Fibroblast of gingiva (primary cell): ENCODE results near the gene CYSTM1.
"Not testable (repeated sequence)": the region's sequence is repeated elsewhere in the genome, so short reads cannot be mapped to it uniquely, and the experiment has no call there.

Experiments used
- DNase-seq: peaks from one replicate; pipeline ENCODE4 v3.0.0-alpha.2; 2011; ENCODE audit warnings: low read depth

CYSTM1 gene

DNA sequence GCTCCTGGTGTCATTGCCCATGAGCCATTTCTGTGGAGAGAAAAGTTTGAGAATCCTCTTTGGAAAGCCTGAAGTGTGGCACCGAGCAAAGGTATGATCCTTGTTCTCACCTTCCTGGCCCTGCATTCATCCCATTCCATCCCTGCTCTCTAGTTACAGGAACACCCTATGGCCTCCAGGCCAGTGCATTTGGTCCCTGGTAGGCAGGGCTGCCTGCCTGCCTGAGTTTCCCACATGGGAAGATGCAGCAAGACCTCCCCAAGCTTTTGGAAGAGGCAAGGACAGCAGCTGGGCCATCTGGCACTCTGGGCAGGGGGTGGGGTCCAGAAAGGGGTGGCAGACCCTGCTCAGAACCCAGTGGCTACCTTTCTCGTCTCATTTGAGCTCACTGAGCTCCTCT is 24.8 kb upstream of the CYSTM1 start:
- DNase-seq = no peak

DNA sequence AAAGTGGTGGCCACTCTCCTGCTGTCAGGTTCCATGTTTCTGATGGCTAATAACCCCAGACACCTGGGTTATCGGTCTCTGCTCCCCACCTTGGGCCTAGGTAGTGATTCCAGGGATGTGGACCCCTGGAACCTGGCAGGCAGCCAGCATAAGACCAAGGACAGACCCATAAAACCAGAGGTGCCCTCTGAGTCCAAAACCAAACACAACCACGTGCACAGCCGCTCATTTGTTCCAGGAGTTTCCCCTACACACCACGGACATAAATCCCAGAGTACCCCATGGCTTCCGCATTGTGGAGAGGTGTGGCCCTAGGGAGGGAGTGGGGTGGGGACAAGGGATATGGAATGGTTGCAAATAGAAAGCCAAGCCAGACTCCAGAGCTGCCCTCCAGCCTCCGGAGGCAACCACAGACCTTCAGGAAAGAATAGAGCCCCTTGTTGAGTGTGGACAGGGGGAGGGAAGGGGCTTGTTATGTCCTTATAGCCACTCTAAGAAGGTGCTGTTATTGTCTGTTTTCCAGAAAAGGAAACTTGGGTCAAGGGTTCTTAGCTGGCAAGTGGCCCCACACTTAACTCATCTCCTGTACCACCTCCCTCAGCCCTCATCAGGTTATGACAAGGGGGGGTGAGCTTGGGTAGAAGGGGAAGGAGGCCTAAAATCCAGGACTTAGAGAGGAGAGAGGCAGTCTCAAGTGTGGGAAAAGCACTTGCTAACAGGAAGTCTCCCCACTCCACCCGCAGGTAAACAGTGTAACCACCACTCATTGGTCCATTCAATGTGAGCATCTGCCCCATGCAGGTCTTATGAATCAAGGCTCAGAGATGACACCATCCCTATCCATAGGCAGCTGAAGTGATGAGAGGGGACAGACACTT is 23.6 kb upstream of the CYSTM1 start:
- no peak for DNase-seq

DNA sequence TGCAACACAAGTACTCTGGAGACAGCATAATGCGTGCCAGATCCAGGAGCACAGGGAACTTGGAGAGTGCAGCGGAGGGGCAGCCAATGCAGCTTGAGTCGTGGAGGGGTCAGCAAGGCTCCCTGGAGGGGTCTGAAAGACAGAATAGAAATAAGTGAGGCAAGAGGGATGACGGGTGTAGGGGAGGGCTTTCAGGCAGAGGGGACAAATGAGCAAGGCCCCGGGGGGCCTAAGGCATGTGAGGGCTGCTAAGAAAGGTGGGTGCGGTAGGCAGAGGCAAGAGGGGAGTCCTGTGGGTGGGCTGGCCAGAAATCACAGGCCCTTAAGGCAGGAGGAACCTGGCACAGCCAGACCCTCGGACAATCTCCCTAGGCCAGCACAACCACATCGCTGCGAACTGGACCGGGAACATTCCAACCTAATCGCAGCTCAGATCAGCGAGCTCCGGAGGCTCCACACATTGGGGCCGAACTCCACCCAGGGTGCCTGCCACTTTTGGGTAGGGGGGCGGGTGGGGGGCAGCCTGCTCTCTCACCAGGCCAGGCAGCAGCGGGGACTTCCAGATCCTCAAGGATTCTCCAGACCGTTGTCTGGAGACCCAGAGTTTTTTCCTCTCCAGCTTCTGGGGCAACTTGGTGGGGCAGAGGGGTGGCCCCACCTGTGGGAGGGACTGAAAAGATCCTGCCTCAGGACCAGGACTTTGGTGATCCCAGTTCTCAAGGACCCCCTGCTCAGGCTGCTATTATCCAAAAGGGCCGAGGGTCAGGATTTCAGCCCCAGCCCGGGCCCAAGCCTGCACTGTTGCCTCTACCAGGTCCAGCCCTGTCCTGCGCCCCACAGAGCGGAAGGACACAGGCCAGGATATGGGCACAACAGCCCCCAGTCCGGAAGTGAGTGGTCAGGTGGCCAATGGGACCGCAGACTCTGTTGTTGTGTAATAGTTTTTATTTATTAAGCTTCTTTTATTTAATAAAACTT is 22.7 kb upstream of the CYSTM1 start:
- no peak for DNase-seq

DNA sequence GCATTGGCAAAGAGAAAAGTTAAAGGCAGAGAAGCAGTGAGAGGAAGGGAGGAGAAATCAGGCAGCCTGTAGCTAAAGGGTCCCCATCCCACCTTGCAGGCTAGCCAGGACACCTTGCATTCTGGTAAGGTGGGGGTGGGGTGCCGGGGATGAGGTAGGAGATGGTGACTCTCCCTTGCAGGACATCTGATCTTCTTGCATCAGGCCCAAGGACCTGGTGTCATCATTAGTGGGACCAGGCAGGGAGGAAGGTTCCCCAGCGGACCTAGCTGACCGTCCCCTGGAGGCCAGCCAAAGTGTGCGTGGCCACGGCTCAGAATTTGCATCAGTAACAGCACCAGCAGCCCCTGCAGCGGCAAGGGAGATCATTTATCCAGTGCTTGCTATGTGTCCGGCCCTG is 21.7 kb upstream of the CYSTM1 start:
- DNase-seq = no peak

DNA sequence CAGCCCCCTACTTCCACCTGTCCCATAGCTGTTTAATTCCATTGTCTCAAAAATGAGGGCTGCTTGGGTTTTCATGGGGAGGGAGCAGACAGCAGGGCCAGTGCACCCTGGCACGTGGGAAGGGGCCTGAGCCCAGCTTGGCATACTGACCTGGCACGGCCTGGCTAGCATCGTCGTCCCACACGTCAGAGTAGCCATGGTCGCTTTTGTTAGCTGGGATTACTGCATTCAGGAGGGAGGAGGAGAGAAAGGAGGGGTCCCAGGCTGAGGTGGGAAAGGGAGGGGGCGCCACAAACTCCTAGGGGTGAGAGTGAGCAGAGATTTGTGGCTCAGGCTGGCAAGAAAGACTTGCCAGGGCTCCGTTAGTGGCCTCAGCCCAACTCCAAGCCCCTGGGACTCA is 21.1 kb upstream of the CYSTM1 start:
- no peak for DNase-seq

DNA sequence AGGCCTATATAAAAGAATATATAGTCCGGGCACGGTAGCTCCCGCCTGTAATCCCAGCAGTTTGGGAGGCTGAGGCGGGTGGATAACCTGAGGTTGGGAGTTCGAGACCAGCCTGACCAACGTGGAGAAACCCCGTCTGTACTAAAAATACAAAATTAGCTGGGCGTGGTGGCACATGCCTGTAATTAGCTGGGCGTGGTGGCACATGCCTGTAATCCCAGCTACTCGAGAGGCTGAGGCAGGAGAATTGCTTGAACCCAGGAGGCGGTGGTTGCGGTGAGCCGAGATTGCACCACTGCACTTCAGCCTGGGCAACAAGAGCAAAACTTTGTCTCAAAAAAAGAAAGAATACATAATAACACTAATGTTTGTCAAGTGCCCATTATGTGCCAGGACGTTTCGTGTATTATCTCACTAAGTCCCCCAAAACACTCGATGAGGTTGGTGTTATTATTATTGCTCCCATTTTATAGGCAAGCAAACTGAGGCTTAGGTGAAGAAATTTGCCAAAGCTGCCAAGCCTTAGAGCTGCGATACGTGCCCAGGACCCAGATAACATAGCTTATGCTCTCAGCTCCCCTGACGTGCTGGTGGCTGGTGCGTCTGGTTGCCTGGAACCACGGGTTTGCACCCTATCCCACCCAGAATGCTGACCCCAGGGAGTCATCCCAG is 20.1 kb upstream of the CYSTM1 start:
- DNase-seq = not testable (repeated sequence)

DNA sequence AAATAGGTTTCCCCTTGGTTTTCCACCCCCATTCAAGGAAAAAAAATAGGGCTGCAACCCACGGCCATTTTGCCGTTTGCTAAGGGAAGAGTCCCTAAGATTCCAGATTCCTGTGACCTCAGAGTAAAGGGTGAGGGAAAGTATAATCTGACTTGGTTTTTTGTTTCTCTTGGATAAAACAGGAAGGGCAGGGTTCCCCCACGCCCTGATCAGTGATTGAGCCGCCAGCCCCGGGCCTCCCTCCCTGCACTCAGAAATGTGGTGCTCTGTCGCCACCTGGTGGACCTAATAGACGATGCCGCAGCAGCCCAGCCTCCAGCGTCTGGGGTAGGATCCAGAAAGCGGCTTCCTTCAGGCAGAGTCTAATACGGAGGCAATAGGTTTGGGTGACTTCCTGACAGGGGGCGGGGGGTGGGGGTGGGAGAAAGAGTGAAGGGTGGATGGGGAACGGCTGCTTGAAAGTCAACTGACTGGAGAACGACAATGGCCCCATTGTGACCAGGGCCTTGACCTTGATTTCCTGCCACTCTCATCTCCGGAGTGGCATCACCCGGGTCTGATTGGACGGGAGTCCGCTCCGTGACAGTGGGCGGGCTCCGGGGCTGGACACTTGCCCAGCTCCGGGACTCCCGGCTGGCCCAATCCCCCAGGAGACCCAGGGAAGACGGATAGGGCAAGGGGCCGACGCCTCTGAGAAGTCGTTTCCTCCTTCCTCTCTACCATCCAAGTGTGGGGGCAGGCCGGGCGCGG is 17.8 kb upstream of the CYSTM1 start:
- DNase-seq = peak; percentile 63

DNA sequence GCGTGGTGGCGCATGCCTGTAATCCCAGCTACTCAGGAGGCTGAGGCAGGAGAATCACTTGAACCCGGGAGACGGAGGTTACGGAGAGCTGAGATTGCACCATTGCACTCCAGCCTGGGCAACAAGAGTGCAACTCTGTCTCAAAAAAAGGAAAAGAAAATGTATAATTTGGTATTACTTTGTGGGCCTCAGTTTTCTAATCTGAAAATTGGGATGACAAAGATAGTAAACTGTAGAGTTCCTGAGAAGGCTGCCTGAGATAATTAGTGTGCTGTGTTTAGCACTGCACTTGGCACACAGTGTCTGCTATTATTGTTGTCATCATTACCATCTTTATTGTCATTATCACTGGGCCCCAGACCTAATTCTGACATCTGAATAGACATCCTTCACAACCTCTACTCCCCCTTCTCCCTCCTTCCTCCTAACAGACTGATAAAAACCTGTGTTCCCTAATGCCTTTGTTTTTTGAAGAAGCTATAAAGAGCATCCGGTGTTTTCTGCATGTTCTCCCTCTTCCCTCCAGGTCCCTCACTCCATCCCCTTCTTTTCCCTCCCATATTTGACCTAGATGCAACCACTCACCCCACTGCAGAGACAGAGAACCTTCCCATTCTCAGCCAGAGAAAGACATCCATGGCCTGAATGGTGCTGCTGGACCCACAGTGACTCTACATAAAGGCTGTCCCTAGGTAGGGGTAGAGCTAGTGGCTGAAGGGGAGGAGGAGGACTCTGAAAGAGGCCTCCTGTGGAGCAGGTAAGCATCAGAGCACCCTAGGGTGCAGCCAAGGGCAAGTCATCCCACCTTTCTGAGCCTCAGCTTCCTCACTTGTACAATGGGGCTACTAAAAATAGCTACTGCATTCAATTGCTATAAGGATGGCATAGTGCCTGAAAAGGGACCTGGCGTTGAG is 15.7 kb upstream of the CYSTM1 start:
- DNase-seq = no peak

DNA sequence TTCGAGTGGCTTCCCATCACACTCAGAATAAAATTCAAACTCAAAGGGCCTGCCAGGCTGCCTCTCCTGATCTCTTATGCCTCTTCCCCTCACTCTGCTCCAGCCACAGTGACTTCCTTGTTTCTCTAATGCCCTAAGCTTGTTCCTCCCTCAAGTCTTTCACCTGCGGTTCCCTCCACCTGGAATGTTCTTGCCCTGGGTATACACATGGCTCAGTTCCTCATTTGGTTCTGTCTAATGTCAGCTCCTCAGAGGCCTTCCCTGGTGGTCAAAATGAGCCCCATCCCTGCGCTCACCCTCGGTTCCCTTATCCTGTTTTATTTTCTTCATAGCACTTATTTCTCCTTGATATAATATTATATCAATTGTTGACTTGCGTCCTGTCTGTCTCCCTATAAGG is 12.7 kb upstream of the CYSTM1 start:
- no peak for DNase-seq

DNA sequence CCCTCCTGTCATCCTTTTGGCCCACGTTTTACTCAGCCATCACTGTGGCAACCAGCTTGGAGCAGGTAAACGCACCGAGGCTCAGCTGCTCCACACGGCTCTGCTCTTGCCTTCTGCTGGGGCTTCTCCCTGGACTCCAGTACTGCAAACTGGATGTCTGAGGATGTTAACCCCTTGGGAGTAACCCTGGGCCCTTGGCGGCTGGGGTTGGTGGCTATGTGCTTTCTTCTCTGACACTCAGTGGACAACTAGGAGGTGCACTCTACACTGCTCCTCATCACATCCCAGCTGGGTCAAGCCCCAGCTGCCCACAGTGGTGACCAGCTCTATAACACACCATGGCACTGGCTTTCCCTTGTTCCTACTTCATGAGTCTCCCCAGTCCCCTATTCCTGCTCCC is 12.2 kb upstream of the CYSTM1 start:
- DNase-seq = no peak

DNA sequence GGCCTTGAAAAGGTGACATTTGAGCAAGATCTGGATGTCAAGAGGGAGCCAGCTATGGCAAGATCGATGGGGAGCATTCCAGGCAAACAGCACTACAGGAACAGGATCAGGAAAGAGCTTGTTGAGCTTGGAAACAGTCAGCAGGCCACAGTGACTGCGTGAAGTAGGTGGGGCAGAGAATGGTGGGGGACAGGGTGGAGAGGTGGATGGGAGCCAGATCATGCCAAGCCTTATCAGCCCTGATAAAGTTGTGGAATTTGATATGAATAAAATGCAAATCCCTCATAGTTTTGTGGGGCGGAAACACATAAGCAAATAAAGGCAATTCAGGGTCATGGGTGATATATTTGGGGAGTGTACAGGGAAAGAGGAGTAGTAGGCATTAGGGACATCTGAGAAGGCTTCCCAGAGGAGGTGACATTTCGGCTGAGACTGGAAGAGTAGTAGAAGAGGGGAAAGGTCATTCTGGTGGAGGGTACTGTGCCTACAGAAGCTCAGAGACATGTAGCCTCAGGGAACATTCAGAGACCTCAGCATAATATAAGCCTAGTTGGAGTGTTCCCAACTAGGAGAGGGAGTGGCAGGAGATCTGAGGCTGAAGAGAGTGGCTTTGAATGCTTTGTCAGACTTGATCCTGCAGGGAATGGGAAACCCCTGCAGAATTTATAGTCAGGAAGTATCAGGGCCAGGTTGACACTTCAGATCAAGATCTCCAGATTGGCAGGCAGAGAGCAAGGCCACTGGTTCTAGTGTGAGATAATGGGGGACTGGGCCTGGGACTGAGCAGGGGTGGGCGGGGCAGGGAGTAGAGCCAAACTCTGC is 9.7 kb upstream of the CYSTM1 start:
- no peak for DNase-seq

DNA sequence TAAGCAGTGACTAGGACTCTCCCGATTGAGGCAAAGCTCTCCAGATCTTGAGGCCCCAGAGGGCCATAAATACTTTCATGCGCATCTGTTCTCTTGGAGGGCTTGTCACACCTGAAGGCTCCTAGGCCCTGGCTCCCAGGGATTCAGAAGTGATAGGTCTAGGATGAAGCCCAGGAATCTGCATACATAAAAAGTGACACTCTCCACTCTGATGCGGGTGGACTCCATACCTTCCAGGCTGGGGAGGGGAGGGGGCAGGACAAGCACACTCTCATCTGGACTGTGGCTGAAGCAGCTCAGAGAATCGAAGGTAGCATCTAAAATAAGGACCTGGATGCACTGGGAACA is 9.1 kb upstream of the CYSTM1 start:
- DNase-seq = no peak

DNA sequence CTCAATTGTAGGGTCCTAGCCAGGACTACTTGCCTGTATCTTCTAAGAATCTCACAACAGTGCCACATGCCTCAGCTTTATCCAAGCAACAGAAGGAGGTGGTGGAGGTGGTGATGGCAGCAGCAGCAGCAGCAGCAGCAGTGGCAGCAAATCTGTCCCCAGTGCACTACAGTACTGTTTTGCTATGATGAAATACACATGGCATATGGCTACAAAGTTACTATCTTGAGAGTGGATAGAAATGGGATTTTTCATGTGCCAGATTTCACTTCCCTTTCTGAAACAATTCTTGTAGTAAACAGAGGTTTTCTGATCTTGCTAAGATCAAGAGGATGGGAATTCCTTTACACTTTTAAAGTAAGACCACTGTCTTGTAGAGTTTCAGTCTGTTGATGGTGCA is 8.1 kb upstream of the CYSTM1 start:
- no peak for DNase-seq

DNA sequence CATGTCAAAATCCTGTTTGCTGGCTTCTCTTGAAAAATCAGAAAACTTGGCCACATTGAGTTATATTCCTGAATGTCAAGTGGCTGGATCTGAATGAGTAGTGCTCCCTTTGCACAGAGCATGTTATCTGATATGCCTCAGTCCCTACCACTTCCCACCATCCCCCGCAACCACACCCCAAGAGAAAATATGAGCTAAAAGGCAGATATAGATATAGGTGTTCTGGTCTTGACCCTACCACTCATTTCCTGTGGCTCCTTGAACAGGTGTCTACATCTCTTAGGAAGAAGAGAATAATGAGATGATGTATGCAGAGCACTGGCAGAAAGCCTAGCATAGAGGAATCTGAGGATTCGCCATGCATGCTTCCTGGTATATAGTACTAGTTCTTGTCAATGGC is 6.6 kb upstream of the CYSTM1 start:
- DNase-seq = no peak

DNA sequence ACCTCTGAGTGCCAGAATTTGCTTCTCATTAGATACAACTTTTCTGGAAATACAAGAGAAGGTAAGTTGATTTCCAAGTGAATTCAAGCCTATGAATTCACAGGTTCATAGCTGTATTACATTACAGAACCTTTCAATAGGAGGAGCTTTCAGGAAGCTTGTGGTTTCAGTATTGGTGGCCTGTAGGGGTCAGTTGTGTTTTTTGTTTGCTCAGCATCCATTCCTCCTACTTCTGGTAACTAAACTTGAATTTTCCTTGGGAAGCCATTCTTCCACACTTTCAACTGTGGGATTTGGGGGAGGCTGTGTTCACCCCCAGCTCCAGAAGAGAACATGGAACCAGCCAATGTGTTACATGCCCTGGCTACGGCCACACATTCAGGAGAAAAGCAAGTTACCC is 5.6 kb upstream of the CYSTM1 start:
- DNase-seq = no peak

DNA sequence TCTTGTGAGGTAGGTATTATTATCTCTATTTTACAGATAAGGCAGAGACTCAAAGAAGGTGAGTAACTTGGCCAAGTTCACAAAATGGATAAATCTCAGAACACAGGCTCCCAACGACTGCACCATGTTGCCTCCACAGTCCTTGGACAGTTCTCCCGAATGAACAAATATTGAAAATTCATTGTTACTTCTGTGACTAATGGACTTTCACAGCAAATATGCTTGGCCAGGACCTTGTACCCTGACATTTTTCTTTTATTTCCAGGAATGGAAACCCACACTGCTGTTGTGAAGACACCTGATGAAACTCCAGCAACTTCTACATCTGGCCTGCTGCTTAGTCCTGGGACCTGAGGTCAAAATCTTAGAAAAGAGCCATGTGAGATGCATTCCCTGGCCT is 2.5 kb upstream of the CYSTM1 start:
- DNase-seq = no peak

DNA sequence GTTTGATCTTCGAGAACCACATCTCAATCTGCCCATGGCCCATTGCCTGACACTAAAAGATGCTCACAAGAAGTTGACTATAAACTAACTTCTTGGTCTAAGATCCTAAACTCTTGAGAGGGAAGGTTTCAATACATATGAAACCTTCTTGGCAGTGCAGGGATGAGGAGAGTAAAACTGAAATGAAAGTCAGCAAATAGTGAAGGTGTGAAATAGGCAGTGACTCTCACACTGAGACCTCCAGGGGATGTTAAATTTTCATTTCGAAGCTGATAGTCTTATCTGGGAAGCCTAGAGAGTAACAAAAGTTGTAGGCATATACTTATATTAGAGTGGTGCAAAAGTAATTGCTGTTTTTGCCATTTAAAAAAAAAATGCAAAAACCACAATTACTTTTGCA is 974 bp upstream of the CYSTM1 start:
- DNase-seq = no peak

DNA sequence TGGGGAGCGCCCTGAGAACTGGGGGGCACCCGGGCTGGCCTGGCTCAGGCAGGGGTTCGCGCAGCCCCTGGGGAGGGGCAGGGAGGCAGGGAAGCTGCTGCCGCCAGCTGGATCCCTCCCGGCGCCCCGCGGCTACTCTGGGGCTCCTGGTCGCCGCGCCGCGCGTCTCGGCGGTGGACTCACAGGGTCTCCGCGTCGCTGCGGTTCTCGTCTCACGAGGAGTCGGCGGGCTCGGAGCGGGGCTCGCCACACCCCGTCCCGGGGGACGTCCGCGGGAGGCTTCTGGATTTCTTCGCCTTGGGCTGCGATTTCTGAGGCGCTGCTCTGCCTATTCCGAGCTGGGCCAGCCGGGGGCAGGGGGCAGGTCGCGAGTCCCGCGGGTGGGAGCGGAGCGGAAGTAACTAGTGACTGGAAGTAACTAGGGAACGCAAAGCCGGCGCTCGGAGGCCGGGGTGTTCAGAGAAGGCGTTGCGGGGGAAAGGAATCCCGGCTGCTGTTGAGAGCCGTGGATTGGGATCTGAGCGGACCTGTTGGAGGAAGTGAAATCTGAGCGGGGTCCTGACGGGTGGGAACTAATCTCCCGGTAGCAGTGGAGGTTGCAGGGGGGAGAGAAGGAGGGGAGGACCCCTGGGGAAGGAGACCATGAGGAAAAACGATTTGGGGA is 511 bp downstream of the CYSTM1 start:
- peak; percentile 79 for DNase-seq

DNA sequence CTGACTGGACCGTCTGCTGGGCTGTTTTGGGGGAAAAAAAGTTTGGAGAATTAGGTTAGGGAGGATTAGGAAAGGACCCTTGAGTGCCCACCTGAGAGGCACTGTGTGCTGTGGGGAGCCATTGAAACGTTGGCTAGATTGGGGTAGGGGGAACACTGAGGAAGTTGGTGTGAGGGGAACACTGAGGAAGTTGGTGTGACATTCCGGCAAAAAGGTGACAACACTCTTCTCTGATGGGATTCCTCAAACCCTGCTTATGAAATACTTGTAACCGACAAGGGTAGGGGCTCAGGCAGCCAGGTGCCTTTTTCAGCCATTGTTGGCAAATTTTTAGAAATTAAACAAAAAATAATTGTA is 1.0 kb downstream of the CYSTM1 start:
- no peak for DNase-seq

DNA sequence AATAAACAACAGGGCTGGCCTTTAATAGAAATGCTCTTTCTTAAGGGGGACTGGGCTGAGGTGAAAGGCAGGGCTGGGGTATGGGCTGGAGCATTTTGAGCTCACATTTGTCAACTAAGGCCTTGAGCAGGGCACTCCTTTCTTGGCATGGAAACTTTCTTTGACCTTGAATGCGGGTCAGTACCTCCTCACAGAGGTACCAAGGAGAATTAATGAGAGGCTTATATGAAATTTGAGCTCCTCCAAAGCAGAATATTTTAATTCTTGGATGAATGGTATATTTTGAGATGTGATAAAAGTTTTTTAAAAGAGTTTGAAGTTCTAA is 3.1 kb downstream of the CYSTM1 start:
- DNase-seq = no peak
